ENCODE results near the gene ARHGAP10.

ARHGAP10 gene

DNA sequence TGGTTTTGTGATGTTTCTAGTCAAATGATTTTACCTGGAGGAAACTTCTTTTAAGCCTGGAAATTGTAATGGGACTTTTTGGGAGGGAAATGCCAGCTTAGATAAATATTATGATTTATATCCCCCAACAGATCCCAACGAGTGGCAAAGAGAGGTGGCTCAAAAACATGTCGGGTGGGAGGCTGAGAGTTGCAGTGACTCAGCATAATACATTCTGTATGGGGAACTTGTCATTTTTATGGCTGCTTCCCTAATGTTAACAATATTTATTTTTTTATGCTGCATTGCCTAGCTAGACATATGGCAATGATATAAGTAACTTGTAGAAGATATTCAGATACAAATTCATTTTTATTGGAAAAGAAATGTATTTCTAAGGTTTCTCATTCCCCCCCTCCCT, 219.0 kb downstream of the ARHGAP10 start:
- no peak for DNase-seq (ENCODE audit: low read depth in 2 of 2)

DNA sequence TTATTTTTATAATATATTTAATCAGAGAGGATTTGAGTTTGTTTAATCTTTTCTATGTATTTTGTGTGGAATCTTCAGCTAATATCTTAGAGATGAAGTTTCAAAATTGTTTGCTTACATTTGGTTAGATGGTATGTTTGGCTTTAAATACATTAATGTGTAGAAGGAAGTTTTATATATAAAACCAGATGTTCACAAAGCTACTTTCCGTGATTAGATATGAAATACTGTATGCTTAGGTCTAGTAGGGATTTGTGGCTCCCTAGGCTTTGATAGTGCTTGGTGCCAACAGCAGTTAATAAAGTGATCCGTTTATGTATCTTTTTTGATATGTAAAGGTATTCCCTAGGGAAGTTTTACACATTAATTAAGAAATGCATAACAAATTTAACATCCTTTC, 223.0 kb downstream of the ARHGAP10 start:
- no peak for DNase-seq (ENCODE audit: low read depth in 2 of 2)

DNA sequence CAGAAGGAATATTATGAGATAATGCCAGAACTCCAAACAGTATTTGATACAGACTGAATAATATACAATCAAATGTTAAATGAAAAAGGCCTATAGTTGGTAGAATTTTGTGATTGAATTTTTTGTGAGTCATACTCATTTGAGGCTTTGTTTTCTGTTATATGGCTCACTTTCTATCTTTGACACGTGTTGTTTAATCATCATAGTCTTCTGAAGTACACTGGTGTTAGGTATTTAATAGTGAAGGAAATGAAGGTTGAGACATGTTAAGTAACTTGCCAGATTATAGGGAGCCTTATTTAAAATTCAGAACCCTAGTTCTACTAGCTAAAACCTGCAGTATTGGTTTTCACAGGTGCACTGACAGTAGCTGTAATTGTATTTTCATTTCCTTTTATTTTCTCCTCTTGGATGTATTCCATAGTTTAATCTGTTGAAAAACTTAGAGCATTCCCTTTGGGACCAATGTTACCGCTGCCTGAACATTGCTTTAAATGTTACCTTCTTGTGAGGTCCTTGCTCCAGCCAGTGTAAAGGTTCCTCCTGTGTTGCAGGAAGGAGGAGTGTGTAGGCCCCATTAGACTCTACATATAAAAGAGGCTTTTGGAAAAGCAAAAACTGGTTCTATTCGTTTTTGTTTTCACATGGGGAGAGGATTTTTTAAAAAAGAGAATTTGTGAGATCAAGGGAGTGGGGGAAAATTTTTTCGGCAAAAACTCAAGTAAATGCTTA, 224.1 kb downstream of the ARHGAP10 start:
- DNase-seq (ENCODE audit: low read depth in 2 of 2) = no peak

DNA sequence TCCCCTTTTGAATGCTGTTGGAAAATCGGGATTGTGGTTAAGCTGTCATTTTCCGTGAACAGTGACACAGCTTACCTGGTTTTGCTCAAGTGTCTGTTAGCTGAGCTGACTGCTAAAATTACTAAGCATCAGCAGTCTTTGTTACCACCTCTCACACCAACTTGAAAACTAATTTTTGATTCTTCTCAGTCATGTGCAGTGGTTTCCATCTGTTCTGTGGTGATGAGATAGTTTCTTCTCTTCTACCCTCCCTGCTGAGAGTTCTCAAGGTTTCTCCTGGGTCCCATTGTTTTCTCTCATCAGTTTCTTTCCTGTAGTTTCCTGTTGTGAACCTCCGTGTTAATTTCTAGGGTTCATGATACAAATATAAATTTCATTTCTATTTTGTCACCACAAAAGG, 225.6 kb downstream of the ARHGAP10 start:
- DNase-seq (ENCODE audit: low read depth in 2 of 2) = no peak

DNA sequence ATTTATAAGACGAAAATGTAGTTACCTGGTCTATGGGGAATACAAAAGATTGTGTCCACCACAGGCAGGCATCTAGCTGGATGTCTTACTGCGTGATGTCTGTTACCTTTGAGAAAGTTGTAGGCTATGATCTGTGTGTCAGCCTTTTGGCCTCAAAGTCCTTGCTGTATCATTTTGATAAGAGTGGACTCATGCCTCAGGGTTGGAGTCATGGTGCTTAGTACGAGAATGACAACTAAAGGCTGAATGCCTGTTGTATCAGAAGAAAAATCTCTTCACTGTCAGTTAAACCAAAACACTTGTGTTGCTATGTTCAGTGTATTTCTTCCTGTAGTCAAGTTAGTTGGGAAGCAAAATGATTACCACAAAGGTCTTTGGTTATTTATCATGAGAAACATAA, 226.2 kb downstream of the ARHGAP10 start:
- DNase-seq (ENCODE audit: low read depth in 2 of 2) = no peak

DNA sequence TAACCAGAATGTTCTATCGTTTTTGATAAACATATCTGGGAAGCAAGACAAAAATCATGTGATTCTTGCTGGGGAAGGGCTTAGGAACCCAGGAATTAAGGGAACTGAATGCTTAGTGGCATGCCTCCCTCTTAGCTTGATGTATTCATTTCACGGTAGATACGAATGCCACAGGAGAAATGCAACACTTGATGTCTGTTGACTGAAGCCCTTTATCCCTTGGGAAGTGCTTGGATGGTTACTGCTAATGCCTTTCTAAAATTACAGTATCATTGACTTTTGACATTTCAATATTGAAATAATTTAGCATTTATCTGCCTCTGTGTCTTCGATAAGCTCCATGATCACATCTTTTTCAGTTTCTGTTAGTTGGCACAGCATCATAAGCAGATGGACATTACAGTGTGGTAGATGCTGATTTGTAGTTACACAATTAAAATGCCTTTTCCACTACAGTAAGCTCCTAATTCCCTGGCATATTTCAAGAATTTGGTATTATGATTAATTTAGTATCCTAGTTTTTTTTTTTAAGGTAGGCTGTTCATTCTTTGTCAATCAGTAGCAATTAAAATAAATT, 226.7 kb downstream of the ARHGAP10 start:
- DNase-seq (ENCODE audit: low read depth in 2 of 2) = no peak

DNA sequence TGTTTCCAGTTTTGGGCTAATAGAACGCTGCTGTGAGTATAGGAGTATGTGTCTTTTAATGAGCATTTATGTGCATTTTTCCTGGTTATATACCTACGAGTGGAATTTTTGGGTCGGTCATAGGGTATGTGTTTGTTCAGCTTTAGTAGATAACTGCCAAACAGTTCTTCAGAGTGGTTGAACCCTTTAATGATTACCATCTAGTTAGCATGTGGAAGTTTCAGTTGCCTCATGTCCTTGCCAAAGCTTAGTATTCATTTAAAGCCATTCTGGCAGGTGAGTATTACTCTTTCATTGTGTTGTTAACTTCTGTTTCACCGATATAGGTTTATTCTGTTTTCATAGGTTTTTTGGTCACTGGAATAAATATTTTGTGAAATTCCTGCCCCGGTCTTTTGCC, 229.1 kb downstream of the ARHGAP10 start:
- no peak for DNase-seq (ENCODE audit: low read depth in 2 of 2)

DNA sequence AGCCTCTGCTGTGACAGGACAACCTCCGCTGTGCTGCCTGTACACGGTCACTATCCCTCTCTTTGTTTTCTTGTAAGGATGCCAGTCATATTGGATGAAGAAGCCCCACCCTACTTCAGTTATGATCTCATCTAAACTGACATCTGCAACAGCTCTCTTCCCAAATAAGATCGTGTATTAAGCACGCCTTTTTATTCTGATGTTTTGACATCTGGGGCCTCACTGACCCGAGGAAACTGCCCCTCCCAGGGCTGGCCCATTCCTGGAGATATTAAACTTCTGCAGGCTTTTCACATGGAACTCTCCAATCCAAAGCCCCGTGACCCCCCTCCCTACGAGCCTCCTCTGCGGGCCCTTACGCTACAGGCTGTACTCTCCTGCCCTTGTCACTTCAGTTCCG, 232.0 kb downstream of the ARHGAP10 start:
- DNase-seq (ENCODE audit: low read depth in 2 of 2) = no peak

DNA sequence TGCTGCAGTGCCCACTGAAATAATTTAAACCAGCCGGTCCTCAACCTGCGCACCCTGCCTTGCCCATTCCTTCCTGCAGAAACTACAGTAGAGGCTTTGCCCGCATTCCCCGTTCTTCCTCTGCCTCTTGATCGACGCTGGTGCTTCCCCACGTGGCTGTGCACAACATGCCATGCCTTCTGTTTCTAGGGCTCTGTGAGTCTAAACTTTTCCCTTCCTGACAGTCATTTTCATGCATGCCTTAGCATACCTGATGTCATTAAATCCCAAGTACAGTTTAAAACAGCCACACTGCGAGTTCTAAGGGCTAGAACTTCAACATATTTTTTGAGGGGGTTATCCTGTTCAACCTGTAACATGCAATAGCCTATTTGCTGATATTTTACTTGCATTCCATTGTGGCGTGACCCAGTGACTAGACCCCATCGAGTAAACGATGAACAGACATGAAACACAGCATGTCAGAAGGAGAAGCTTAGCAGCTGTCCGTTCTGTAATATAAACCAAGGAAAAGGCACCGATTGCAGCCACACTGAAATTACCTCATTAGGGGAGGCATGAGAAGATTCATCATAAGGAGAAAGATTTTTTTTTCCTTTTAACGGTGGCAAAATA, 232.5 kb downstream of the ARHGAP10 start:
- no peak for DNase-seq (ENCODE audit: low read depth in 2 of 2)

DNA sequence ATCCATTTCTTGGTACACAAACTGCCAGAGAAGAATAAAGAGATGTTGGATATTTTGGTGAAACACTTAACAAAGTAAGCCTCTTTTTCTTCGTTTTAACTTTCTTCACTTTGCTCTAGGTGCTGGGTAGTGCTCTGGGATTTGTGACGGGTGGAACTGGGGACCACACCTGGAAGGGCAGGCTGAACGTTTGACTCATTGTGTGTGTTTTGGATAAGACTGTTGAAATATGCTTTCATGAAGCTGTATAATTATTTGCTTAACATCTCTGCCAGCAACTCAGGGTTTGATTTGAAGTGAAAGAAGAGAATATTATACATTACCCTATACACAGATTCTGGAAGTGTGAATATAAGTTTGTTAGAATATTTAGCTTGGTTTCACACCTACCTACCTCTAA, 233.2 kb downstream of the ARHGAP10 start:
- no peak for DNase-seq (ENCODE audit: low read depth in 2 of 2)

DNA sequence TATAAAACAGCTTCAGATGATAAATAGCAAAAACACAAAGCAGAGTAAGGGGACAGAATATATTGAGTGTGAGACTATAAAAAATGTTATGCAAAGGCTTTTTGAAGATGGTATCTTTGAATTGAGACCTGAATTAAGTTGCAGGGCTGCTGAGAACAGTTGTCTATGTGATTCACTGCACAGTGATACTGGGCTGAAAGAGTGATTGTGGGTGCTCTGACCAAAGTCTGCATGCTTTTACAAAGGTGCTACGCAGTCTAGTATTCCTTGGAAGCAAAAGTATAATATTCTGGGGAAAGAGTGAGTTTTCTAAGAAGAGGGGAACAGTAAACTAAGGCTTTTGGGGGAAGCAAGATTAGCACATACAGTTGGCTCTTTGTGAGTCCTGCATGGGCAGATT, 234.0 kb downstream of the ARHGAP10 start:
- no peak for DNase-seq (ENCODE audit: low read depth in 2 of 2)

DNA sequence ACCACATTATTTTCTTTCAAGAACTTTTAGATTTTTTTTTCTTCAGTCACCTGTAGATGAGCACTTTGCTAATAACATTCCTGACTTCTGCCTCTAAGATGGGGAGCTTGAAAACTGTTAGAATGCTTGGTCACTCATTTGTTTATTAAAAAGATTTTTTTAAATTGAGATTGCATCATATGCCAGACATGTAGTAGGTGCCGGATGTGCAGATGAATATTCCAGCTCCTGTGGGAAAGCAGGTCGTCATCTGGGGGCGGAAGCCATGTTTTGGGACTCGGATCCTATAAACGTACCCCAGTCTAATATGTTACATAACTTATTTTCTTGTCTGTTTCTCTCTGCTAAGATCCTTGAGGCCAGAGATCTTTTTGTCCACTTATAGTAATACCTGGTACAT, 236.8 kb downstream of the ARHGAP10 start:
- no peak for DNase-seq (ENCODE audit: low read depth in 2 of 2)

DNA sequence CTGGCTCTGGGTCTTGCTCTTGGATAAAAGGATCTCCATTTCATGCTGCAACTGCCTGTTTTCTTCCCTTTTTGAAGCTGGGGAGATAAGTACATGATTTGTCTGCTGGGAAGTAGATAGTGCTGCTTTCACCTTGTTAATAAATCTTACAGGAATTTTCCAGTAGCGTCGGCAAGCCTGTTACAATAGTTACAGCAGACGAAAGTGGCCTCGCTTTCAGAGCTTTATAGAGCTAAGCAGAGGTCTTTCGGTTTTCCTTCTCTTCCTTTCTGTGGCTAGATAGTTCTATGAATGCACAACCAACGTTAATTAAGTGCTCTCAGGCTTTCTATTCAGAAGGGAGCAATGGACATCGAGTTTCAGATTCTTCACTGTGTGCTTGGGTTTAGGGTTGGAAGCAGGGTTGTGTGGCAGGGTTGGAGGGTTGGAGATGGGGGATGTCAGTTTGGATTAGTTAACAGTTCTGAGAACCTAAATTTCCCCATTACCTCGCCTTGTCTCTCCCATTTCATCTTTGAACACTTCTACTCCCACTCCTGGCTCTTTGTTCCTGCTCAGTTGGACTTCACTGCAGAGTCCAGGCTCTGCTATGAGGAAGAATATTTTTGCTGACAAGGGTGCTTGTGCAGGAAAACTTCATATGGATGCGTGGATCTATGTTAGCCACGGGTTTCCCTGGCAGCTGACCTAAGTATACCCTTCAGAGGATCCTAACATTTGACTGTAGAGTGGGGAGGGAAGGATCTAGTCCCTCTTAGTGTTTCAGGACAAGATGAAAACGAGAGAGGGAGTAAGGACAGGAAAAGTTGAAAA, 237.9 kb downstream of the ARHGAP10 start:
- DNase-seq (ENCODE audit: low read depth in 2 of 2) = no peak

DNA sequence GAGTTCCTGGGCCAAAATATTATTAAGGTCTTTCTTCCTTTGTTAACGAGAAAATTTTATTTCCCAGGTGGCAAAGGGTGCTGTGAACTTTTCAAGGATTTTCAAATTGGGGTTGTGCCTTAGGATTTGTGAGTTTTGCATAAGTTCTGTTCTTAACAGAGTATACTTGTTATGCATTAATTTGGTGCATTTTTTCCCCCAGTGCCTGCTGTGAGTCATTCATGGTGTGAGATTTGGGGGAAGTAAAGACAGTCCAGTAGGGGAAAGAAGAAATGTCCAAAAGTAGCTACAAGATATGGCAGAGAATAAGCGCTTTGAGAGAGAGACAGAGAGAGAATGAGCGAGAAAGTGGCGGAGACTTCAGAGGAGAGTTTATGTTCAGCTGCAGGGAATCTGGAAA, 239.2 kb downstream of the ARHGAP10 start:
- DNase-seq (ENCODE audit: low read depth in 2 of 2) = no peak

DNA sequence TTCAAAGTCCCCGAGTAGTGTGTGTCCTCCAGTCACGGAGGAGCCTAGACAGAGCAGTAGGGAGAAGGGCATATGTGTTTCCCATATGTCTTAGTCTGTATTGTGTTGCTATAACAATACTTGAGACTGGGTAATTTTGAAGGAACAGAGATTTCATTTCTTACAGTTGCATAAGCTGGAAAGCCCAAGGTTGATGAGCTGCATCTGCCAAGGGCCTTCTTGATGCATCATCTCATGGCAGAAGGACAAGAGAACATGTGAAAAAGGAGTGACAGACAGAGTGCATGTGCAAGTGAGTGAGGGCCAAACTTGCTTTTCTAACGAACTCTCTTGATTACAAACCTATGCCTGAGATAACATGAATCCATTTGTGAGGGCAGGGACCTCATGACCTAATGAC, 243.4 kb downstream of the ARHGAP10 start:
- DNase-seq (ENCODE audit: low read depth in 2 of 2) = no peak

DNA sequence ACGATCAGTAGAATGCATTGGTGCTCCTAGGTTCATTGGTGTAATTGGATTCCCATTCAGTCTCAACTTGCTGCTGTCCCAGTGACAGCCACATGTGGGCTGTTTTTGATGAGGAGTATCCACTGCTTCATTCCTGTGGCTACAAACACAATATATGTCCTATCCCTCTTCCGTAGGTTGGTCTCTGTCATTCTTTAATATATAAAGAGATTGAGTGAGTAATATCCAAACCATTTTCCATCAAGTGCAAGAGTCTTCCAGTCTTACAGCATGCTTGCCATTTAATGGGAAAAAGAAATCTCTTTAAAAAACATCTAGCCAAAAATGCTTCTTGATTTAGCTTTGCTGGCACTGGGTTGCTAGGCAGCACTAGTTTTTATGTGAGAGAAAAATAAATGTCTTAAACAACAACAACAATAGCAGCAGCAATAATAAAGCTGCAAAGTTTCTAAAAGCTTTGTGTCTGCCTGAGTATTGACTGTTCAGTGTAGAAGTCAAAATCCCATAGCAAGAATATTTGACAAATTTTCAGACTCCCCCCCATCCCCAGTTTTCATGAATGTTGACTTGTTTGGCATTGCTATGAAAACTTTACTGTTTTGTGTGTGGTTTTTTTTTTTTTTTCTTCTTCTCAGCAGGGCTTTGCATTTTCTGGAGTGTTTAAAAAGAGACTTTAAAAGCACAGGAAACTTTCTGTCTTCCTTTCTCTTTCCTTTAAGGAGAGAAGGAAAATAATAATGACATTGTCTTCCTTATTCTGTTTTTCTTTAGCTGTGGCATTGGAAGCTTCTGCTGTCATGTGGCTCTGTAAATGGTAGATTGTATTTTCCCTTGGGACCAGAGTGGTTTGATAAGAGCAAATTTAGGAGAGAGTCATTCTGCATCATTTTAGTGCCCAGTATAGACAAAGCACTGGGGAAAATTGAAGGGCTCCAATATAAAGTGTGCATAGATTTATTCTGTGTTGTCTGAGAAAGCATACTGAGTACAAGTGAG, 244.3 kb downstream of the ARHGAP10 start:
- DNase-seq (ENCODE audit: low read depth in 2 of 2) = no peak

DNA sequence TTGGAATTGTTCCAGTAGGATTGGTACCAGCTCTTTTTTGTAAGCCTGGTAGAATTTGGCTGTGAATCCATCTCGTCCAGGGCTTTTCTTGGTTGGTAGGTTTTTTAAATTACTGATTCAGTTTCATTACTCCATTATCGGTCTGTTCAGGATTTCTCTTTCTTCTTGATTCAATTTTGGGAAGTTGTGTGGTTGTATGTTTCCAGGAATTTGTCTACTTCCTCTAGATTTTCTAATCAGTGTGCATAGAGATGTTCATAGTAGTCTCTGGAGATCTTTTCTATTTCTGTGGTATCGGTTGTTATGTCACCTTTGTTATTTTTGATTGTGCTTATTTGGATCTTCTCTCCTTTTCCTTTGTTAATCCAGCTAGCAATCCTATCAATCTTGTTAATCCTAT, 248.7 kb downstream of the ARHGAP10 start:
- DNase-seq (ENCODE audit: low read depth in 2 of 2) = no peak

DNA sequence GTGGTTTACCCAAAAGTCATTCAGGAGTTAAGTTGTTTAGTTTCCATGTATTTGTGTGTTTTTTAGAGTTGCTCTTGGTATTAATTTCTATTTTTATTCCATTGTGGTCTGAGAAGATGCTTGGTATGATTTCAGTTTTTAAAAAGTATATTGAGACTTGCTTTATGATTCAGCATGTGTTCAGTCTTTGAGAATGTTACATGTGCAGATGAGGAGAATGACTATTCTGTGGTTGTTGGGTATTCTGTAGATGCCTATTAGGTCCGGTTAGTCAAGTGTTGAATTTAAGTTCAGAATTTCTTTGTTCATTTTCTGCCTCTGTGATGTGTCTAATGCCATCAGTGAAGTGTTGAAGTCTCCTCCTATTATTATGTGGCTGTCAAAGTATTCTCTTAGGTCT, 249.4 kb downstream of the ARHGAP10 start:
- no peak for DNase-seq (ENCODE audit: low read depth in 2 of 2)

DNA sequence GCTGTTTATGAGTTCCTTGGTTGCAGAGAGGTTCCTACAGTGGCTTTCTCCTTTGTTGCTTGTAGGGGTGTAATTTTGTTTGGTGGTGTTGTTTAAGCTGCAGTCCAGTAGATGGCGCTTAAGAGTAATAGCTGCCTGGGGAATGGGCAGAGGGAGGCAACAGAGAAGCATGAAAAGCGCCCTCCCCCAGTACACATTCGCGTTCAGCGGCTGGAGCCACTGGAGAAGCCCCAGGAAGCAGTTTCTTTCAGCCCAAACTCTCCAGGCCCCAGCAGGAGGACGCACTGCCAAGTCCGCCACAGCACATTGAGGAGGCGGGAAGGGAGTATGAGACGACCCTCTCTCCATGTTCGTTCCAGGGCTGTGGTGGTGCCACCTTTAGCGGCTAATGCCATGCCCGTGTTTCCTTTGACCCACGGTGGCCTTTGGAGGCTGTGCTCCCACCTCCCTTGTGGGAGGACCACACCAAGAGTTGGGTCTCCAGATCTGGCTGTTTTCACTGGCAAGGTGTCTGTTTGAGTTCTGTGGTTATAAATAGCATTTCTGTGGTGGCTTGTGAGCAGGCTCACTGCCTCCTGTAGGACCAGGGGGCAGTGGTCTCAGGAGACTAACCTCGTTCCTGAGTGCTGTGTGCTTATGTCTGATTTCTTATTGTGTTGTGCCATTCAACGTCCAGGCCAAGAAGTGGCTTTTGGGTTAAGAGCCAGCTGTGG, 252.3 kb downstream of the ARHGAP10 start:
- DNase-seq (ENCODE audit: low read depth in 2 of 2) = no peak

DNA sequence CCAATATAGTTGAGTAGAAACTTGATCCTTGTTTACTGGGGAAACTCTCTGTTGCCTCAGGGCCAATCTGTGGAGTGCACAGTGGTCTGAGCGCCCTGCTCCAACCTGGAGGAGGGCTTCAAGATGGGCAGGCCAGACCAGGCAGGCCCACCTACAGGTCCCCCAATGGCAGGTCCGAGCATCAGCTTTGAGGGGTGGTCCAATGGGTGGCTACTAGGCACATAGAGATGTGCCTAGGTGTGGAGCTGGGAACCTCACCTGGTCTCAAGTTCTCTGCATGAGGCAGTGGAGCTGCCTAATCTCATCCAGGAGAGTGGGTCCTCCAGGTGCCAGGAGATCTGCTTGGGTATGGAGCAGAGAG, 252.9 kb downstream of the ARHGAP10 start:
- DNase-seq (ENCODE audit: low read depth in 2 of 2) = no peak

DNA sequence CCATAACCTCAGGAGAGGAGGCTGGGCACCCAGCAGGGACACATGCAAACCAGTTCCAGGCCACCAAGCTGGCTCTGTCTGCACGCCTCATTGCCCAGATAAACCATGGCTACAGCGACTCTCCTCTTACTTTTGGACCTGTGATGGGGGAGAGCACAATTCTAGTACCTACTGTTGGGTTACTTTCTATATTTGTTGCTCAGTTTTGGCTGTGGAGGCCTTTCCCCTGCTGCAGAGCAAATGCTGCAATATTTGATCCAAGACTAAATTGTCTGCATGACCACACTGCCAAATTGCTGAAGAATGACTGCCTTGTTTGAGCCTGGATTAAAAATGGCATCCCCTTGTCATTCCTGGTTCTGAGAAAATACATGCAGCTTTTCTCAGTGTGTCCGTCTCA, 253.5 kb downstream of the ARHGAP10 start:
- DNase-seq (ENCODE audit: low read depth in 2 of 2) = no peak

All from stimulated activated CD8-positive, alpha-beta memory T cell treated with anti-CD3 and anti-CD28 coated beads, Interleukin-2, amount 100 ng/mL, for 1 hour (primary cell).